HCT116 (cell line): ENCODE data around the gene TRAF5. TPM values are rescaled to one million over a fixed set of nuclear protein-coding genes. Genes with fewer than 3 reads are reported as not detected.

Experiments
- ATAC-seq: fragments of 200-7000 bp; cut with Tn5 transposase; 2 replicates; pipeline ENCODE4 v1.9.1; 2020; ENCODE audit warnings: mild to moderate bottlenecking, moderate library complexity
- Bru-seq: library from RNA; stranded (reverse); fragments of 400-500 nt; gene quantifications from one replicate; lab custom pipeline; 2021; lab: Mats Ljungman, UMichigan
- BruChase-seq, 2 experiments: library from RNA; stranded (reverse); fragments of 400-500 nt; gene quantifications; one replicate each; lab custom pipeline; 2021; lab: Mats Ljungman, UMichigan
- BruUV-seq: library from RNA; stranded (reverse); fragments of 400-500 nt; replicated peaks from 2 replicates; lab custom pipeline; 2021; lab: Mats Ljungman, UMichigan
- CTCF ChIA-PET: fragments of 300-600 bp; sonication (Branson Sonifier 250); formaldehyde crosslinking; loops from one replicate; lab custom pipeline; 2021; ENCODE audit warnings: antibody characterized with exemption; lab: Charles Lee
- POLR2A ChIA-PET: fragments of 300-600, 350-600 bp; sonication (Branson Sonifier 250); formaldehyde crosslinking; loops from one replicate; lab custom pipeline; 2021; ENCODE audit warnings: antibody characterized with exemption; lab: Charles Lee
- RAD21 ChIA-PET, 2 experiments: fragments of 300-600 bp; sonication (Branson Sonifier 250); formaldehyde crosslinking; loops; one replicate each; lab custom pipeline; 2023; ENCODE audit warnings: low total read pairs in 2 of 2; ENCODE audit not compliant: uncharacterized antibody in 2 of 2, unreplicated experiment in 2 of 2, low non-redundant PET in 1 of 2; lab: Charles Lee
- DNase-seq: peaks from one replicate; pipeline ENCODE4 v3.0.0-alpha.2; 2010; ENCODE audit warnings: low read depth, low spot score
- H2AFZ ChIP-seq: fragments of 200-600 bp; shearing (Covaris generic), sonication (generic); 2 replicates; pipeline ENCODE4 v1.6.1; 2017; ENCODE audit warnings: low read depth, mixed run types, mixed read lengths, antibody characterized with exemption, low read length; ENCODE audit not compliant: poor library complexity, severe bottlenecking
- H3K27ac ChIP-seq: 2 replicates; pipeline ENCODE4 v1.5.1; 2012; ENCODE audit warnings: low read depth, low read length
- H3K27me3 ChIP-seq: fragments of 200-600 bp; sonication (generic); 2 replicates; pipeline ENCODE4 v1.6.1; 2016; ENCODE audit warnings: mixed run types, low read length, mixed read lengths; ENCODE audit not compliant: insufficient read depth
- H3K36me3 ChIP-seq, 2 experiments: fragments of 200-500 bp in 1 of 2; fragments of 200-600 bp in 1 of 2; sonication (Bioruptor generic) in 1 of 2; sonication (generic) in 1 of 2; 2 replicates each; pipeline versions ENCODE4 v1.5.1 to v1.6.1; 2014 to 2016; ENCODE audit warnings: low read length in 2 of 2, inconsistent platforms in 1 of 2, mixed read lengths in 1 of 2, mixed run types in 1 of 2; ENCODE audit not compliant: insufficient read depth in 2 of 2, control insufficient read depth in 1 of 2
- H3K4me1 ChIP-seq, 2 experiments: fragments of 200-600 bp in 1 of 2; sonication (generic) in 1 of 2; 2 replicates each; pipeline versions ENCODE4 v1.5.1 to v1.6.1; 2012 to 2017; ENCODE audit warnings: low read length in 2 of 2, inconsistent platforms in 1 of 2, mild to moderate bottlenecking in 1 of 2, mixed read lengths in 1 of 2, mixed run types in 1 of 2, moderate library complexity in 1 of 2; ENCODE audit not compliant: insufficient read depth in 2 of 2, control insufficient read depth in 1 of 2
- H3K4me2 ChIP-seq: fragments of 200-600 bp; sonication (generic); 2 replicates; pipeline ENCODE4 v1.6.1; 2017; ENCODE audit warnings: mixed run types, low read length, mixed read lengths
- H3K4me3 ChIP-seq, 2 experiments: fragments of 200-600 bp in 1 of 2; sonication (generic) in 1 of 2; replicated peaks in 1 of 2; 2 replicates each; pipeline ENCODE4 v1.5.1; 2011 to 2016; ENCODE audit warnings: low read length in 2 of 2, control low read depth in 1 of 2, low read depth in 1 of 2, mild to moderate bottlenecking in 1 of 2, mixed read lengths in 1 of 2, mixed run types in 1 of 2
- H3K79me2 ChIP-seq: fragments of 200-600 bp; sonication (generic); 2 replicates; pipeline ENCODE4 v1.6.1; 2017; ENCODE audit warnings: mild to moderate bottlenecking, mixed run types, low read length, moderate library complexity, mixed read lengths; ENCODE audit not compliant: insufficient read depth
- H3K9ac ChIP-seq: fragments of 200-600 bp; sonication (generic); 2 replicates; pipeline ENCODE4 v1.6.1; 2016; ENCODE audit warnings: low read length, mixed read lengths
- H3K9me2 ChIP-seq: fragments of 200-600 bp; sonication (generic), shearing (Covaris generic); 2 replicates; pipeline ENCODE4 v1.6.1; 2017; ENCODE audit warnings: mixed run types, mild to moderate bottlenecking, moderate library complexity; ENCODE audit not compliant: insufficient read depth
- H3K9me3 ChIP-seq, 2 experiments: fragments of 200-500 bp in 1 of 2; fragments of 200-600 bp in 1 of 2; sonication (Bioruptor generic) in 1 of 2; sonication (generic) in 1 of 2; 2 replicates each; pipeline ENCODE4 v1.6.1; 2014 to 2017; ENCODE audit warnings: low read length in 2 of 2, mixed read lengths in 2 of 2, inconsistent platforms in 1 of 2, low read depth in 1 of 2, mild to moderate bottlenecking in 1 of 2, mixed run types in 1 of 2, moderate library complexity in 1 of 2; ENCODE audit not compliant: control insufficient read depth in 1 of 2, insufficient read depth in 1 of 2
- H4K20me1 ChIP-seq: fragments of 200-600 bp; sonication (generic), shearing (Covaris generic); 2 replicates; pipeline ENCODE4 v1.6.1; 2017; ENCODE audit warnings: mixed run types, mild to moderate bottlenecking, moderate library complexity; ENCODE audit not compliant: insufficient read depth
- ATF3 ChIP-seq: IDR thresholded peaks from 2 replicates; pipeline ENCODE4 v1.6.1; 2012
- CEBPB ChIP-seq: IDR thresholded peaks from 2 replicates; pipeline ENCODE4 v1.6.1; 2012; ENCODE audit warnings: low read depth
- ELF1 ChIP-seq: IDR thresholded peaks from 2 replicates; pipeline ENCODE4 v1.6.1; 2012; ENCODE audit warnings: low read depth, borderline replicate concordance
- EZH2 ChIP-seq: fragments of 200-600 bp; sonication (generic); IDR thresholded peaks from 2 replicates; pipeline ENCODE4 v1.6.1; 2017; ENCODE audit warnings: antibody characterized with exemption, mixed run types
- EZH2phosphoT487 ChIP-seq: fragments of 200-600 bp; IDR thresholded peaks from 2 replicates; pipeline ENCODE4 v1.6.1; 2018; ENCODE audit warnings: antibody characterized with exemption, borderline replicate concordance
- FOSL1 ChIP-seq: IDR thresholded peaks from 2 replicates; pipeline ENCODE4 v1.6.1; 2012; ENCODE audit warnings: low read depth
- JUND ChIP-seq: IDR thresholded peaks from 2 replicates; pipeline ENCODE4 v1.6.1; 2012
- POLR2A ChIP-seq: IDR thresholded peaks from 2 replicates; pipeline ENCODE4 v1.7.0; 2011; ENCODE audit warnings: borderline replicate concordance; ENCODE audit not compliant: insufficient read depth, insufficient read length; ENCODE audit errors: extremely low read depth
- POLR2AphosphoS5 ChIP-seq: IDR thresholded peaks from 2 replicates; pipeline ENCODE4 v1.6.1; 2011; ENCODE audit warnings: mild to moderate bottlenecking, low read depth, low read length, moderate library complexity
- SIN3A ChIP-seq: IDR thresholded peaks from 2 replicates; pipeline ENCODE4 v1.6.1; 2012; ENCODE audit warnings: low read depth
- SP1 ChIP-seq: IDR thresholded peaks from 2 replicates; pipeline ENCODE4 v1.6.1; 2012; ENCODE audit warnings: low read depth
- SRF ChIP-seq: IDR thresholded peaks from 2 replicates; pipeline ENCODE4 v1.6.1; 2012; ENCODE audit warnings: low read depth
- YY1 ChIP-seq: IDR thresholded peaks from 2 replicates; pipeline ENCODE4 v1.6.1; 2011; ENCODE audit warnings: low read length, low read depth, moderate library complexity, mild to moderate bottlenecking; ENCODE audit not compliant: insufficient replicate concordance; ENCODE audit errors: extremely low read depth
- ZBTB33 ChIP-seq: IDR thresholded peaks from 2 replicates; pipeline ENCODE4 v1.6.1; 2011; ENCODE audit warnings: mild to moderate bottlenecking, low read length, moderate library complexity; ENCODE audit not compliant: insufficient replicate concordance; ENCODE audit errors: extremely low read depth
- ZFX ChIP-seq: fragments of 450-650 bp; IDR thresholded peaks from 2 replicates; pipeline ENCODE4 v1.6.1; 2017
- ZNF274 ChIP-seq: fragments of 200-500 bp; sonication (Bioruptor generic); IDR thresholded peaks from 2 replicates; pipeline ENCODE4 v1.6.1; 2014; ENCODE audit warnings: mild to moderate bottlenecking, low read depth, low read length, inconsistent platforms
- intact Hi-C: fragments of 100-400 bp; cut with micrococcal nuclease; formaldehyde crosslinking; loops from 2 replicates; pipeline ENCODE4 v1.10.0; 2022
- long read RNA-seq: library from polyadenylated mRNA; unstranded; transcript quantifications from one replicate; pipeline ENCODE4 v2.0.0, GENCODE V29; 2021; ENCODE audit not compliant: unreplicated experiment
- polyA plus RNA-seq: library from polyadenylated mRNA; unstranded; fragments of >200 nt; gene quantifications from 2 replicates; pipeline ENCODE4 v1.2.1, GENCODE V29; 2012; ENCODE audit warnings: missing spikeins
- total RNA-seq: library from RNA; stranded (reverse); gene quantifications from one replicate; pipeline ENCODE4 v1.2.1, GENCODE V29; 2021; ENCODE audit not compliant: unreplicated experiment
- TF ChIP-seq, protein P1 (sequence below): IDR thresholded peaks from 2 replicates; pipeline ENCODE4 v1.6.1; 2012

TRAF5 gene, protein sequence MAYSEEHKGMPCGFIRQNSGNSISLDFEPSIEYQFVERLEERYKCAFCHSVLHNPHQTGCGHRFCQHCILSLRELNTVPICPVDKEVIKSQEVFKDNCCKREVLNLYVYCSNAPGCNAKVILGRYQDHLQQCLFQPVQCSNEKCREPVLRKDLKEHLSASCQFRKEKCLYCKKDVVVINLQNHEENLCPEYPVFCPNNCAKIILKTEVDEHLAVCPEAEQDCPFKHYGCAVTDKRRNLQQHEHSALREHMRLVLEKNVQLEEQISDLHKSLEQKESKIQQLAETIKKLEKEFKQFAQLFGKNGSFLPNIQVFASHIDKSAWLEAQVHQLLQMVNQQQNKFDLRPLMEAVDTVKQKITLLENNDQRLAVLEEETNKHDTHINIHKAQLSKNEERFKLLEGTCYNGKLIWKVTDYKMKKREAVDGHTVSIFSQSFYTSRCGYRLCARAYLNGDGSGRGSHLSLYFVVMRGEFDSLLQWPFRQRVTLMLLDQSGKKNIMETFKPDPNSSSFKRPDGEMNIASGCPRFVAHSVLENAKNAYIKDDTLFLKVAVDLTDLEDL
- total RNA-seq, result 6.5 TPM
- 2.0 and 3.7 TPM in 2 replicates for polyA plus RNA-seq
- percentile 55 among the genes with signal in this experiment for Bru-seq, nascent RNA
- BruChase-seq, experiment 1, labeled RNA remaining after a 6-hour chase, result percentile 49 among the genes with signal in this experiment
- BruChase-seq, experiment 2, labeled RNA remaining after a 2-hour chase, result percentile 61 among the genes with signal in this experiment
- long read RNA-seq, transcript TRAF5-201 (11 exons, 3,972 nt), result major isoform, 6 of 9 reads
- long read RNA-seq, partial matches to known transcripts, result 0 of 9 reads
- long read RNA-seq, other reads (novel, unspliced or antisense), result 2 of 9 reads

DNA sequence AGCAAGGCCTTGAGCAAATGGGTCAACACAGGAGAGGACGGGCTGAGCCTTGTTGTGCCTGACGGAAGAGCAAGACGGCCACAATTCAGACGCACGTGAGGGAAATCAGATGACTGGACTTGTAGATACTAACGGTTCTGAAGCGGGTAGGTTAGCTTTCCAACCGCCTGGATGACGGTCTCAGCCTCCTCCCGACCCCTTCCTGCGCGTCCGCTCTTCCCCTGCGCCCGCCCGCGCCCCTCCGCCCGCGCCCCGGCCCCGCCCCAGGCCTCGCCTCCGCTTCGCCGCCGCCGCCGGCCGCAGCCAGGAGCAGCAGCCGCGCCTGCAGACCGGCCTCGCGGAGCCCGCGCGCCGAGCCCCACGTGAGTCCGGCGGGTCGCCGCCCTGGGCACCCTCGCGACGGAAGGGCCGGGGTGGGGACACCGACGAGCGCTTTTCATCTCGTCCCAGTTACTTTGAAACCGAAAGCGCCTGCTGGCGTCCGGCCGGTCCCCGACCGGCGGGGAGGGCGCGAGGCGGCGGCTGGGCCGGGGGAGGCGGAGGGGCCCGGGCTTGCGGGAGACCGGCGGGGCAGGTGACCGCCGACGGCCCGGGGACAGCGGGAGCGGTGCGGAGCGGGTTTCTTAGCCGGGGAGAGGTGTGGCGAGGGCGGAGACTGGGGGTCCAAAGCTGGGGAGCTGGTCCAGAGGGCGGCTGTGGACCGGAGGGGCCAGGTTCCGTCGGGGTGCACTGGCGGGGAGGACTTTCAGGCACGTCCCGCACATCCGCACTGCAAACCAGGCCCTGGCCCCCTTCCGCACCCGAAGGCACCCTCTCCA, at the start of gene TRAF5:
TRAF5 (plus strand) TSS at position 306 of the 818 bp plus-strand sequence. CDS start 26,407 bp downstream, outside the sequence.
- POLR2A ChIA-PET, result interaction anchor here (1.3 kb wide), 1 partner anchor 56 kb away, joined by 8 read pairs; no protein-coding TSS in a partner anchor
- H3K27ac ChIP-seq, result no peak within 1 kb of the TSS; the same call in 1 of the 2 replicates

More for the DNA sequence above, at the start of gene TRAF5:
- Histone ChIP-seq H3K4me3 (peak within 1 kb of the TSS; percentile 49 to 63), H3K36me3 (no peaks in the 10 kb centered on the region), H3K4me2 (peak within 1 kb of the TSS; percentile 87), H3K9me3 (no peaks in the 10 kb centered on the region), H3K79me2 (no peaks in the 10 kb centered on the region), H3K4me1 (peaks cover 0 to 30% of the 10 kb centered on the region in 2 experiments; a peak in 3 of 4 replicates), H2AFZ (peak within 1 kb of the TSS; percentile 89), H4K20me1 (no peaks in the 10 kb centered on the region), H3K27me3 (no peaks in the 10 kb centered on the region), H3K9ac (peak within 1 kb of the TSS; percentile 64), H3K9me2 (no peaks in the 10 kb centered on the region)
- ATAC-seq, result peak; percentile 71
- intact Hi-C loops, result loop anchor here (1.0 kb wide), 1 partner anchor 188 kb away; no protein-coding TSS in a partner anchor
- no peak for DNase-seq
- RAD21 ChIA-PET, result no interaction called here
- CTCF ChIA-PET, result no interaction called here
- TF ChIP-seq ZBTB33 (no peak), ZFX (peak; percentile 79), POLR2AphosphoS5 (peak; percentile 36; the same call in 1 of the 2 replicates), EZH2phosphoT487 (no peak), JUND (no peak), POLR2A (no peak), FOSL1 (no peak), SIN3A (no peak), ATF3 (no peak), YY1 (no peak), ZNF274 (no peak), CEBPB (no peak), ELF1 (no peak), SP1 (no peak), SRF (no peak), EZH2 (no peak)
- TF ChIP-seq, protein P1, sequence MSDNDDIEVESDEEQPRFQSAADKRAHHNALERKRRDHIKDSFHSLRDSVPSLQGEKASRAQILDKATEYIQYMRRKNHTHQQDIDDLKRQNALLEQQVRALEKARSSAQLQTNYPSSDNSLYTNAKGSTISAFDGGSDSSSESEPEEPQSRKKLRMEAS, result peak; percentile 58
- no TSS peak for BruUV-seq
